Activated naive CD4-positive, alpha-beta T cell treated with anti-CD3 and anti-CD28 coated beads, Interleukin-2, amount 50 U/mL, for 72 hours (primary cell): ENCODE results near the gene TSPAN13. TPM values are rescaled to one million over a fixed set of nuclear protein-coding genes. Genes with fewer than 3 reads are reported as not detected.

Experiments used
- ATAC-seq, 2 donors: fragments of 150-1000 bp; cut with Tn5 transposase; 2 replicates each; pipeline ENCODE4 v1.10.0; 2021; ENCODE audit warnings: mild to moderate bottlenecking in 2 of 2, moderate library complexity in 2 of 2
- DNase-seq, 2 donors: peaks; one replicate each; pipeline ENCODE4 v3.0.0; 2021 to 2022; ENCODE audit warnings: low spot score in 2 of 2
- H3K27ac Mint-ChIP-seq, 2 donors: one replicate each; pipeline ENCODE4 v1.8.0; 2022; ENCODE audit warnings: mild to moderate bottlenecking in 2 of 2, mixed read lengths in 2 of 2
- H3K36me3 Mint-ChIP-seq, 2 donors: one replicate each; pipeline ENCODE4 v1.8.0; 2022; ENCODE audit warnings: mixed read lengths in 2 of 2
- H3K9me3 Mint-ChIP-seq, 2 donors: one replicate each; pipeline ENCODE4 v1.8.0; 2022; ENCODE audit warnings: mixed read lengths in 2 of 2
- total RNA-seq, 2 donors: library from RNA; stranded (reverse); gene quantifications; one replicate each; pipeline ENCODE4 v1.2.3, GENCODE V29; 2022

TSPAN13 gene
- total RNA-seq, 2 donors from 2014 or later = 0.34 to 1.2 TPM

GRCh38 chr7:16734148-16734726, 19.3 kb upstream of the TSPAN13 start:
- Mint-ChIP-seq H3K36me3 (no peaks in the 10 kb centered on the region), H3K9me3 (no peaks in the 10 kb centered on the region), H3K27ac (no peak overlapping the region)
- no peak for ATAC-seq
- DNase-seq = no peak

- H3K36me3 Mint-ChIP-seq = no peaks in the 10 kb centered on the region
- no peak for DNase-seq
- no peaks in the 10 kb centered on the region for H3K9me3 Mint-ChIP-seq
- ATAC-seq = no peak
- no peak overlapping the region for H3K27ac Mint-ChIP-seq
Measured at GRCh38 chr7:16735020-16735419, 18.5 kb upstream of the TSPAN13 start.

- H3K9me3 Mint-ChIP-seq = no peaks in the 10 kb centered on the region
- H3K27ac Mint-ChIP-seq = no peak overlapping the region
- DNase-seq (no peak), ATAC-seq (no peak)
- no peaks in the 10 kb centered on the region for H3K36me3 Mint-ChIP-seq
Measured at GRCh38 chr7:16738011-16738688, 15.4 kb upstream of the TSPAN13 start.

GRCh38 chr7:16739863-16740622, 13.5 kb upstream of the TSPAN13 start:
- H3K9me3 Mint-ChIP-seq = no peaks in the 10 kb centered on the region
- peak; percentile 40 to 94 for ATAC-seq
- DNase-seq = no peak

GRCh38 chr7:16740623-16740953, 13.0 kb upstream of the TSPAN13 start:
- H3K36me3 Mint-ChIP-seq = no peaks in the 10 kb centered on the region
- no peak overlapping the region for H3K27ac Mint-ChIP-seq
- ATAC-seq (no peak), DNase-seq (no peak)
- H3K9me3 Mint-ChIP-seq = no peaks in the 10 kb centered on the region

More at GRCh38 chr7:16739863-16740622, 13.5 kb upstream of the TSPAN13 start:
- no peak overlapping the region for H3K27ac Mint-ChIP-seq
- H3K36me3 Mint-ChIP-seq = no peaks in the 10 kb centered on the region

- Mint-ChIP-seq H3K36me3 (no peaks in the 10 kb centered on the region), H3K27ac (no peak overlapping the region), H3K9me3 (no peaks in the 10 kb centered on the region)
- ATAC-seq (no peak), DNase-seq (no peak)
Measured at GRCh38 chr7:16740996-16741395, 12.6 kb upstream of the TSPAN13 start.

GRCh38 chr7:16741676-16742075, 11.9 kb upstream of the TSPAN13 start:
- DNase-seq = no peak

GRCh38 chr7:16742547-16742946, 11.0 kb upstream of the TSPAN13 start:
- no peak for DNase-seq
- no peak for ATAC-seq
- no peaks in the 10 kb centered on the region for H3K9me3 Mint-ChIP-seq

More at GRCh38 chr7:16741676-16742075, 11.9 kb upstream of the TSPAN13 start:
- no peak for ATAC-seq
- Mint-ChIP-seq H3K9me3 (no peaks in the 10 kb centered on the region), H3K36me3 (no peaks in the 10 kb centered on the region), H3K27ac (no peak overlapping the region)

GRCh38 chr7:16743236-16743635, 10.3 kb upstream of the TSPAN13 start:
- Mint-ChIP-seq H3K9me3 (no peaks in the 10 kb centered on the region), H3K36me3 (no peaks in the 10 kb centered on the region), H3K27ac (no peak overlapping the region)
- no peak for DNase-seq
- ATAC-seq = no peak

More at GRCh38 chr7:16742547-16742946, 11.0 kb upstream of the TSPAN13 start:
- Mint-ChIP-seq H3K27ac (no peak overlapping the region), H3K36me3 (no peaks in the 10 kb centered on the region)

GRCh38 chr7:16744518-16745250, 8.9 kb upstream of the TSPAN13 start:
- ATAC-seq = no peak
- H3K36me3 Mint-ChIP-seq = no peaks in the 10 kb centered on the region
- DNase-seq = no peak
- no peaks in the 10 kb centered on the region for H3K9me3 Mint-ChIP-seq
- no peak overlapping the region for H3K27ac Mint-ChIP-seq

- Mint-ChIP-seq H3K9me3 (no peaks in the 10 kb centered on the region), H3K36me3 (no peaks in the 10 kb centered on the region), H3K27ac (no peak overlapping the region)
- peak in 1 of 2 donors; percentile 34 for ATAC-seq
- DNase-seq = no peak
Measured at GRCh38 chr7:16745645-16746044, 7.9 kb upstream of the TSPAN13 start.

GRCh38 chr7:16747102-16747501, 6.5 kb upstream of the TSPAN13 start:
- Mint-ChIP-seq H3K36me3 (no peaks in the 10 kb centered on the region), H3K9me3 (no peaks in the 10 kb centered on the region), H3K27ac (no peak overlapping the region)
- ATAC-seq = no peak
- no peak for DNase-seq

GRCh38 chr7:16753932-16754855, 639 bp downstream of the TSPAN13 start:
- ATAC-seq = peak; percentile 11 to 28
- Mint-ChIP-seq H3K36me3 (peaks cover 7 to 8% of the 10 kb centered on the region in 2 donors), H3K9me3 (no peaks in the 10 kb centered on the region), H3K27ac (no peak overlapping the region)
- peak in 1 of 2 donors; percentile 17 for DNase-seq

GRCh38 chr7:16754856-16755317, 1.3 kb downstream of the TSPAN13 start:
- Mint-ChIP-seq H3K9me3 (no peaks in the 10 kb centered on the region), H3K27ac (no peak overlapping the region), H3K36me3 (peaks cover 7 to 8% of the 10 kb centered on the region in 2 donors)
- DNase-seq (no peak), ATAC-seq (no peak)

- Mint-ChIP-seq H3K9me3 (no peaks in the 10 kb centered on the region), H3K27ac (no peak overlapping the region), H3K36me3 (peaks cover 7 to 8% of the 10 kb centered on the region in 2 donors)
- ATAC-seq = no peak
- no peak for DNase-seq
Measured at GRCh38 chr7:16755397-16755796, 1.8 kb downstream of the TSPAN13 start.

- ATAC-seq (no peak), DNase-seq (no peak)
- Mint-ChIP-seq H3K36me3 (peaks cover 7 to 8% of the 10 kb centered on the region in 2 donors), H3K27ac (no peak overlapping the region), H3K9me3 (no peaks in the 10 kb centered on the region)
Measured at GRCh38 chr7:16758036-16758435, 4.5 kb downstream of the TSPAN13 start.
